Measurements from ENCODE around the gene SNORC.
"Not testable (repeated sequence)": the region's sequence is repeated elsewhere in the genome, so short reads cannot be mapped to it uniquely, and the experiment has no call there.

Gene SNORC

DNA sequence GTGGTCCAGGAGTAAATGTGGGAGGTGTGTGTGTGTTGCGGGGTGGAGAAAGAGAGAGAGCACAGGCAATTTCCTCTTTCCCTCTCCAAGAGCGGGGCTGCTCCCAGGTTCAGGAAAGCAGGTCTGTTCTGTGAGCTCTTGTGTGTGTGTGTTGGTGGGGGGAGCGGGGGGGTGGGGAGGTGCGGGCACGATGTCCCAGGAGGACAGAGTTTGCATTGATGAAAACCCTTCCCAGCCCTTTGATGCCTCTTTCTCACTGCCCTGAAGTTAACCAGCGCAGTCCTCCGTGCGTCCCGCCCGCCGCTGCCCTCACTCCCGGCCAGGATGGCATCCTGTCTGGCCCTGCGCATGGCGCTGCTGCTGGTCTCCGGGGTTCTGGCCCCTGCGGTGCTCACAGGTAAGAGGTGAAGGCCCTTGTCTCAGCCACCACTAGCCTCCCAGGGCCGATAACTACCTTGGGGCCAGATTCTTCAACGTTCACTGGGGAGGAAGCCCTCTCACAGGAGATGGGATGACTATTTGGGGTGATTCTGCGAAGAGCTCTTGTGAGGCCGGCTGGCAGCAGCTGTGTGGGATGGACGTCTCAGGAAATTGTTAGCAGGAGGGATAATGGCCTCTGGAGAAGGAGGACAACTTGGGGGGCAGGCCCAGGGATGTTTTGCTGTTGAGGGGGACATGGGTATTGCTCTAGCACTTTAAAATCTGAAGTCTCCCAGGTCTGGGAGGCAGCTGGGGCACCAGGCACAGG, at the start of gene SNORC:
Gene SNORC (plus strand): TSS at position 247 of the 748 bp plus-strand sequence. CDS start 78 bp downstream, at position 325.
- Mint-ChIP-seq H3K27me3 (peaks cover 8% of the 10 kb centered on the region), H3K4me1 (ENCODE audit: low read depth) (peaks cover 19% of the 10 kb centered on the region), H3K36me3 (ENCODE audit: low read depth) (no peaks in the 10 kb centered on the region), H3K9me3 (no peaks in the 10 kb centered on the region), H3K27ac (peak within 1 kb of the TSS; percentile 26), H3K4me3 (no peak within 1 kb of the TSS)
- intact Hi-C loops (cut with micrococcal nuclease) = no loop called here

DNA sequence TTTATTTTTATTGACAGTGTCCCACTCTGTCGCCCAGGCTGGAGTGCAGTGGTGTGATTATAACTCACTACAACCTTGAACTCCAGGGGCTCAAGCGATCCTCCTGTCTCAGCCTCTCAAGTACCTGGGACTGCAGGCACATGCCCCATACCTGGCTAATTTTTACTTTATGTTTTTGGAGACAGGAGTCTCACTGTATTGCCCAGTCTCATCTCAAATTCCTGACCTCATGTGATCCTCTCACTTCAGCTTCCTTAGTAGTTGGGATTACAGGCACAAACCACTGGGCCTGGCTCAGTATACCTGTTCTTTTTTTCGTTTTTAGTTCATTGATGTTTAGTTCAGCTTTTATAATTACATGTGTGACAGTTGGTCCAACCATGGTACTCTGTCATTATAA, 40.1 kb upstream of the SNORC start:
- Mint-ChIP-seq H3K9me3 (no peaks in the 10 kb centered on the region), H3K4me3 (no peak overlapping the region), H3K27ac (no peak overlapping the region), H3K27me3 (no peaks in the 10 kb centered on the region), H3K36me3 (ENCODE audit: low read depth) (peaks cover 95% of the 10 kb centered on the region), H3K4me1 (ENCODE audit: low read depth) (no peaks in the 10 kb centered on the region)
- intact Hi-C loops (cut with micrococcal nuclease) = no loop called here

DNA sequence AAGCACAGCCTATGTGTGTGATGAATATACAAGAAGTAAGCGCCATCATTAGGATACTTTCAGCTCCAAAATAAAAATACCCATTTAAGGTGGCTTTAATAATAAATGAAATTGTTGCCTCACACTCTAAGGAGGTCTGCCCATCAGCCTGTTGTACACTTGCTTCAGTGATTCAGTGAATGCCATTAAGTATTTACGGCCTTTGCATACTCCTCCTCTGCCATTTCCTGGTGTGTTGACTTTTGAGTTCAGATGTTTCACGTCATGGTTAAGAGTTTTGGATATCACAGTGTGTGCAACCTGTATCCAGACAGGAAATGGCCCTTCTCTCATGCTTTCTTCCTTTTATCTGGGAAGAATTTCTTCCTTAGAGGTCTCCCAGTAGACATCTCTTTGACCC, 38.6 kb upstream of the SNORC start:
- Mint-ChIP-seq H3K36me3 (ENCODE audit: low read depth) (peaks cover 93% of the 10 kb centered on the region), H3K4me1 (ENCODE audit: low read depth) (no peaks in the 10 kb centered on the region), H3K9me3 (no peaks in the 10 kb centered on the region), H3K27ac (no peak overlapping the region), H3K27me3 (no peaks in the 10 kb centered on the region), H3K4me3 (no peak overlapping the region)
- intact Hi-C loops (cut with micrococcal nuclease) = no loop called here

DNA sequence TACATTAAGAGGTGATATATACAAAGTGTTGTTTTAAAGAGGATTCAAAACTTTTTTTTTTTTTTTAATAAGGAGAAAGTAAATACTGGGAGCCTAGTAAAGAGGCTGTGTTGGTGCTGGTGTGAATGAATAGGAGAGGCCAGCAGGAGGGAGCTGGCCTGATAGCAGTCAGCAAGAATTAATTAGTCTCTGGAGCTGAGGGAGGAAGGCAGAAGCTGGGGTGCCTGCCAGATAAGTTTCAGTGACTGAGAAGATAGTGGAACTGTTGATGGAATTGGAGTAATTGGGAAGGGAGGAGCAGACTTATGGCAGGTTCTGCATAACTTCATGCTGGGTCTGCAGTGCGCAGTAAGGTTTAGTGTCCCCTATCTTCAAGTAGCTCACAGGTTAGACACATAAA, 36.2 kb upstream of the SNORC start:
- Mint-ChIP-seq H3K27ac (no peak overlapping the region), H3K4me1 (ENCODE audit: low read depth) (peaks cover 21% of the 10 kb centered on the region), H3K9me3 (no peaks in the 10 kb centered on the region), H3K36me3 (ENCODE audit: low read depth) (peaks cover 96% of the 10 kb centered on the region), H3K27me3 (no peaks in the 10 kb centered on the region), H3K4me3 (no peak overlapping the region)
- intact Hi-C loops (cut with micrococcal nuclease) = no loop called here

DNA sequence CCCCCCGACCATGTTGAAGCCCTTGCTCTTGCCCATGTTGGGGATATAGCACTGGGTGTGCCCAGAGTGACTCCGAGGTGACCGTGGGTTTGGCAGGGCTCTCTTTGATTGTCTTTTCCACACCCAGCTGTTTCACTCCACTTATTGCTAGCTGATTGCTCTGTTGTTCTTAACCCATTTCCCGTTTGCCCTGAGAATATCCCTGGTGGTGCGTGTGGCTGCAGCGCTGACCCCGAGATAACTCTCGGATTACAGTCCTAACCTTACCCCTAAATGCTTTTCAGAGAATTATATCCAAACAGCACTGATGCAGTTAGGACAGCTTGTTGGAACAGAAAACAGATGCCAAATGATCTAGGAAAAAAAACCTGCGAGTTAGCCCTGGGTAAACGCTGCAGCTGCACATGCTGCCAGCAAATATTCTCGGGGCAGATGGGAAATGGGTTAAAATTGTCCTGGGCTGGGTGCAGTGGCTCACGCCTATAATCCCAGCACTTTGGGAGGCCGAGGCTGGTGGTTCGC, 34.3 kb upstream of the SNORC start:
- Mint-ChIP-seq H3K27ac (no peak overlapping the region), H3K4me1 (ENCODE audit: low read depth) (peaks cover 39% of the 10 kb centered on the region), H3K4me3 (no peak overlapping the region), H3K9me3 (no peaks in the 10 kb centered on the region), H3K36me3 (ENCODE audit: low read depth) (peaks cover 91% of the 10 kb centered on the region), H3K27me3 (no peaks in the 10 kb centered on the region)
- intact Hi-C loops (cut with micrococcal nuclease) = no loop called here

DNA sequence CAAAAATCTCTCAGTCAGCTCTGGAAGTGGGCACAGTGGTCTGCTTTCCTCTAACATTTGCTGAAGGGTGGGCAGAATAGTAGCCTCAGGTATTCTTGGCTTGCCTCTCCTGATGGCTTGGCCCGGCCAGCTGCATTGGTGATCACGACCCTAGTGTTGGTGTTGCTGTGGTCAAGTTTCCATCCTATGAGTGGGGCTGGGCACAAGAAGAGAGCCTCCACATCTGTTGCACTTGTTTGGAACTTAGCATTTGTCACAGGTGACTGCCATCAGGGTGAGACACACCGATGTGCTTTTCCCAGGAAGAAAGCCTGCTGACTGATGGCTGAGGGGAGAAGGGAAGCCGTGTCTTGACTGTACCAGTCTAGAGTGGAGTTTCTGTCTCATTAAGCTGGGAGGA, 33.1 kb upstream of the SNORC start:
- Mint-ChIP-seq H3K27ac (no peak overlapping the region), H3K27me3 (no peaks in the 10 kb centered on the region), H3K4me3 (no peak overlapping the region), H3K4me1 (ENCODE audit: low read depth) (peaks cover 39% of the 10 kb centered on the region), H3K9me3 (no peaks in the 10 kb centered on the region), H3K36me3 (ENCODE audit: low read depth) (peaks cover 91% of the 10 kb centered on the region)
- intact Hi-C loops (cut with micrococcal nuclease) = no loop called here

DNA sequence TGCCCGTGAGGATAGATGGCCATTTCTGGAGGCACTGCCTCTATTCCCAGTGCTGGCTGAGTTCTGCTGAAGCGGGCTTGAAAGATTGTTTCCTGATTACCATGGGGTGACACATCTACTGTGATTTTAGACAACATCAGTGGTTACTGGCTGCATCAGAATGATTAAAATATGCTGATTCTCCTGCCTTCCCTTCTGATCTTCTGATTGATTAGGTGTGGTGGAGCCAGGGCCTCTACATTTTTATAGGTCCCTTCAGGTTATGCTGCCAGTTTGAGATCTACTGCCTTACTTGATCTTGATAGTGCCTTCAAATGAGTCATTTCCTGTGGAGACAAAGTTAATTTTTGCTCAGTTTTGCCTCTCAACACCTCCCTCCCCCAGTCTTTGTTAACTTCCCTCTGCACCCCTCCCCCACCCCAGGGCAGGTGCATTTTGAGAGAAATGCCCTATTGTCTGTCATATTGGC, 31.6 kb upstream of the SNORC start:
- no peak overlapping the region for H3K4me3 Mint-ChIP-seq
- intact Hi-C loops (cut with micrococcal nuclease) = no loop called here
- H3K4me1 Mint-ChIP-seq (ENCODE audit: low read depth) = peaks cover 39% of the 10 kb centered on the region
- H3K36me3 Mint-ChIP-seq (ENCODE audit: low read depth) = peaks cover 91% of the 10 kb centered on the region
- H3K9me3 Mint-ChIP-seq = no peaks in the 10 kb centered on the region
- no peak overlapping the region for H3K27ac Mint-ChIP-seq
- no peaks in the 10 kb centered on the region for H3K27me3 Mint-ChIP-seq

DNA sequence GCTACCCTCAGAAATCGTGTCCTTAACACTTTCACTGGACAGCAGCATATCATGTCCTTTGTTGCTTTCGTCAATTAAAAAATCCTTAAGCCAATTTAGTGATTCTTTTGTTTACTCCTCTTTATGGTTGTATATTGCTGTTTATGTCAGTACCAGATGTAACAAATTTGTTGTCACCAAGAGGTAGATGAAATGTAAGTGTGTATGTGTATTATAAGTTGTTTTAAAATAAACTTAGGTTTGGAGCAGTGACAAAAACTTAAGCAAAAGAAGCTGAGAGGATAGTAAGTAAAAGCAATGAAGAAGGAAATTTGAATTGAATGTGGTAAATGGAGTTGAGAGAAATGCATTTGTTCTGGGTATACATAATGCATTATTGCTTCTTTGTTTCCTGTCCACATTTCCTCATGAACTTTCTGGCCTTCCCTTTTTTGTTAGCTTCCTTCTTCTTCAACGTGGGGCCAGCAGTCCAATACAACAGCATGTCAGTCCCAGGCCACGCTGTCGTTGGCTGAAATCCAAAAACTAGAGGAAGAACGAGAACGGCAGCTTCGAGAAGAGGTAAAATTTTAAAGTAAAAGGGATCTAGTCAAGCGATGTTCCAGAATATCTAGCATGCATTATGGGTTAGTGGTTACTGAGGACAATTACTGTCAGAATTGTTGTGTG, 30.5 kb upstream of the SNORC start:
- Mint-ChIP-seq H3K27me3 (no peaks in the 10 kb centered on the region), H3K36me3 (ENCODE audit: low read depth) (peaks cover 91% of the 10 kb centered on the region)

DNA sequence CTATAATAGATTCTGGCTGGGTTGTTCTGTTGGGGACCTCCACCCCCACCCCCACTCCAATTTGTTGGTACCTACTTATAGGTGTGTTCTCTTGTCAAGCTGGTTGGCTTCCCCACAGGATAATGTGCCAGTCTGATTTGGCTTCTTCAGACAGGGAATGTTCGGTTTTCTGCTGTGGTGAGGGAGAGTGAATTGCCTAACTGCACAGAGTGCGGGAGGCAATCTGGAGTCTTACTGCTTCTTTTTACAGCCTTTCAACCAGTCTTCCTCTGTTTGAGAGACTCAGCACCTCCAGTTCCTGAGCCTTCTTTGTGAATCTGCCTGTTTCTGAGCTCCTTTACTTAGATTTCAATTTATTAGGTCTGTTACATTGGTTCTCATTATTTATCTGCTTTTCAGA, 27.4 kb upstream of the SNORC start:
- Mint-ChIP-seq H3K27ac (no peak overlapping the region), H3K36me3 (ENCODE audit: low read depth) (peaks cover 93% of the 10 kb centered on the region), H3K4me3 (no peak overlapping the region), H3K9me3 (no peaks in the 10 kb centered on the region), H3K4me1 (ENCODE audit: low read depth) (peaks cover 29% of the 10 kb centered on the region), H3K27me3 (no peaks in the 10 kb centered on the region)
- intact Hi-C loops (cut with micrococcal nuclease) = no loop called here

More for the DNA sequence above, 30.5 kb upstream of the SNORC start:
- intact Hi-C loops (cut with micrococcal nuclease) = no loop called here
- peaks cover 39% of the 10 kb centered on the region for H3K4me1 Mint-ChIP-seq (ENCODE audit: low read depth)
- no peak overlapping the region for H3K27ac Mint-ChIP-seq
- H3K4me3 Mint-ChIP-seq = no peak overlapping the region
- H3K9me3 Mint-ChIP-seq = no peaks in the 10 kb centered on the region

DNA sequence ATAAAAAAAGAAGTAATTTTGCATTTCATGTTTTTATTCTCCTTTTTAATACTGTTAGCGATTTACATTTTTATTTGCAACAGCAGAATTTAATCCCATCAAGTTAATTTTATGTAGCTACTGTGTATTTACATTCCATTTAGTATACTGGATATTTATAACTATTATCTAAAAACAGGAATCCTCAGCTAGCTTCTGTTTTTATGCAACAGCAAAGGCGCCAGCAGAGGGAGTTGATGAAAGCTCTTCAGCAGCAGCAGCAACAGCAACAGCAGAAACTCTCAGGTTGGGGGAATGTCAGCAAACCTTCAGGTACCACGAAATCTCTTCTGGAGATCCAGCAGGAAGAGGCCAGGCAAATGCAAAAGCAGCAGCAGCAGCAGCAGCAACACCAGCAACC, 26.2 kb upstream of the SNORC start:
- no peaks in the 10 kb centered on the region for H3K9me3 Mint-ChIP-seq
- no peak overlapping the region for H3K27ac Mint-ChIP-seq
- intact Hi-C loops (cut with micrococcal nuclease) = no loop called here
- H3K4me3 Mint-ChIP-seq = no peak overlapping the region
- no peaks in the 10 kb centered on the region for H3K27me3 Mint-ChIP-seq
- peaks cover 18% of the 10 kb centered on the region for H3K4me1 Mint-ChIP-seq (ENCODE audit: low read depth)
- H3K36me3 Mint-ChIP-seq (ENCODE audit: low read depth) = peaks cover 93% of the 10 kb centered on the region

DNA sequence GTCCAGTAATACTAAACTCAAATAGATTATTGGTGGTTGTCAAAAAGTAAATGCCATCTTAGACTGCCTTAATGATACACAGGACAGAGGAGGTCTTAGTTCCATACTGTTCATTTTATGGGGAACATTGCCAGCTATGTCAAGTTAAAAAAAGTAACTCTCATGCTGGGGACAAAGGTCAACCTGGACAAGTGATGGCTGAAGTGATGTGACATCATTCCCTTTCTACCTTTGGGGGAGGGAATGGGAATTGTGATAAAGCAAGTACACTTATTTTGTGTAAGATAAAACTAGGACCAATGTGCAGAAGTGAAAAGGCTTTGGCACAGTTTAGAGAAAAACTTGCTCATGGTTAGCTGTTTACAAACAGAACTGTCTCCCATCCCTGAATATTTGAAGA, 24.0 kb upstream of the SNORC start:
- Mint-ChIP-seq H3K9me3 (no peaks in the 10 kb centered on the region), H3K4me1 (ENCODE audit: low read depth) (no peaks in the 10 kb centered on the region), H3K36me3 (ENCODE audit: low read depth) (peaks cover 98% of the 10 kb centered on the region), H3K27ac (no peak overlapping the region), H3K27me3 (no peaks in the 10 kb centered on the region), H3K4me3 (no peak overlapping the region)
- intact Hi-C loops (cut with micrococcal nuclease) = no loop called here

DNA sequence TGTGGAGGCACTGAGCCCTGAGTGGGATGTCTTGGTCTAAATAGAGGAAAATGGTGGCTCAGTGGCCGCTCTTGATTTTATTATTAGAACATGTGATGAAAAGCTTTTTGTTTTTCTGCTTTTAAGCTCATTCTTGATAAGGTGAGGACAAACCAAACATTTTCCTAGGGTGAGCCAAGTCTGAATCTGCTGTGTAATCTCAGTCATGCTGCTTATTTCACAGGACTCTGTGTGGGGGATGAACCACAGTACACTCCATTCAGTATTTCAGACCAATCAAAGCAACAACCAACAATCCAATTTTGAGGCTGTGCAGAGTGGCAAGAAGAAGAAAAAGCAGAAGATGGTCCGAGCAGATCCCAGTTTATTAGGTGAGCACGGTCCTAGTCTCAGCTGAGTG, 20.0 kb upstream of the SNORC start:
- Mint-ChIP-seq H3K27me3 (no peaks in the 10 kb centered on the region), H3K4me1 (ENCODE audit: low read depth) (no peaks in the 10 kb centered on the region), H3K36me3 (ENCODE audit: low read depth) (peaks cover 87% of the 10 kb centered on the region), H3K27ac (no peak overlapping the region), H3K9me3 (no peaks in the 10 kb centered on the region), H3K4me3 (no peak overlapping the region)
- intact Hi-C loops (cut with micrococcal nuclease) = loop anchor here (5.0 kb wide), 2 partner anchors 177 to 402 kb away; partner anchors contain the start of gene ATG16L1

DNA sequence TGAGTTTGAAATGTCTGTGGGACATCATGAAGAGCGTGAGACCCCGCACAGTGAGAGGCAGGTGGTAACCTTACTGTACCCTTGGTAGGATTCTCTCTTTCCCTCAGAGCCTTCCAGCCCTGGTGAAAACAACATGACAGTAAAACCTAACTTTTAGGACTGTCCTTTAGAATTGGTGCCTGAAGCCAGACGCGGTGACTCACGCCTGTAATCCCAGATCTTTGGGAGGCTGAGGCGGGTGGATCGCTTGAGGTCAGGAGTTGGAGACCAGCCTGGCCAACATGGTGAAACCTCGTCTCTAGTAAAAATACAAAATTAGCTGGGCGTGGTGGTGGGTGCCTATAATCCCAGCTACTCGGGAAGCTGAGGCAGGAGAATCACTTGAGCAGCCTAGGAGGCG, 18.0 kb upstream of the SNORC start:
- H3K4me1 Mint-ChIP-seq (ENCODE audit: low read depth); H3K4me3 Mint-ChIP-seq; H3K27me3 Mint-ChIP-seq; H3K9me3 Mint-ChIP-seq; H3K27ac Mint-ChIP-seq: not testable (repeated sequence)
- intact Hi-C loops (cut with micrococcal nuclease) = loop anchor here (5.0 kb wide), 2 partner anchors 175 to 400 kb away; partner anchors contain the start of gene ATG16L1
- peaks cover 88% of the 10 kb centered on the region for H3K36me3 Mint-ChIP-seq (ENCODE audit: low read depth)

DNA sequence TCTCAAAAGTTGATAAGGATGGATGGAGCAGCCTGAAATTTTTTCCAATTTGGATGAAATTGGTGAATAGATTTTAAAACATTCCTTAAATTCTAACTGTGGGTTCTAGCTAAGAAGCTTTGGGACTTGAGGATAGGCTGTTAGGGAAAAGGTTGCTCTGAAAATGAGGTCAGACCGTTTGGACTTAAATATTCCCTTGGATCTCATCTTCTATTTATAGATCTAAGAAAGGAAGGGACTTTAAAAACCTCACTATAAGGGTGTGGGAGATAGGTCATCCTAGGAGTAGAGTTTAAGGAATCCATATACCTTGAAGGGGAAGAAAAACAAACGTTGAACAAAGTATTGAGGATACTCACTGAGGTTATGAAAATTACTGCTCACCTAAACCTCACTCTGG, 17.4 kb upstream of the SNORC start:
- Mint-ChIP-seq H3K27ac (no peak overlapping the region), H3K4me3 (no peak overlapping the region), H3K4me1 (ENCODE audit: low read depth) (no peaks in the 10 kb centered on the region), H3K27me3 (no peaks in the 10 kb centered on the region), H3K9me3 (no peaks in the 10 kb centered on the region), H3K36me3 (ENCODE audit: low read depth) (peaks cover 88% of the 10 kb centered on the region)
- intact Hi-C loops (cut with micrococcal nuclease) = loop anchor here (1.0 to 5.0 kb wide), 3 partner anchors 175 to 400 kb away; partner anchors contain the start of gene ATG16L1

Measured in dendritic cell treated with granulocyte-macrophage colony-stimulating factor and Interleukin-4, amounts not matched to agents 40 ng/mL and 50 ng/mL, for 4 days (primary cell).